HPDE6-E6E7 (cell line): ENCODE measurements around the gene KISS1.

Experiments used
- DNase-seq: peaks from one replicate; pipeline ENCODE4 v3.0.0; 2011; ENCODE audit warnings: missing footprints; ENCODE audit errors: extremely low spot score

Gene KISS1

GRCh38 chr1:204141131-204141530, 55.2 kb downstream of the KISS1 start:
- DNase-seq, result no peak
